ENCODE data around the gene SLC13A5.

GRCh38 chr17:6679241-6679640 is 33.9 kb downstream of the SLC13A5 start:
- TF ChIP-seq, protein P1, sequence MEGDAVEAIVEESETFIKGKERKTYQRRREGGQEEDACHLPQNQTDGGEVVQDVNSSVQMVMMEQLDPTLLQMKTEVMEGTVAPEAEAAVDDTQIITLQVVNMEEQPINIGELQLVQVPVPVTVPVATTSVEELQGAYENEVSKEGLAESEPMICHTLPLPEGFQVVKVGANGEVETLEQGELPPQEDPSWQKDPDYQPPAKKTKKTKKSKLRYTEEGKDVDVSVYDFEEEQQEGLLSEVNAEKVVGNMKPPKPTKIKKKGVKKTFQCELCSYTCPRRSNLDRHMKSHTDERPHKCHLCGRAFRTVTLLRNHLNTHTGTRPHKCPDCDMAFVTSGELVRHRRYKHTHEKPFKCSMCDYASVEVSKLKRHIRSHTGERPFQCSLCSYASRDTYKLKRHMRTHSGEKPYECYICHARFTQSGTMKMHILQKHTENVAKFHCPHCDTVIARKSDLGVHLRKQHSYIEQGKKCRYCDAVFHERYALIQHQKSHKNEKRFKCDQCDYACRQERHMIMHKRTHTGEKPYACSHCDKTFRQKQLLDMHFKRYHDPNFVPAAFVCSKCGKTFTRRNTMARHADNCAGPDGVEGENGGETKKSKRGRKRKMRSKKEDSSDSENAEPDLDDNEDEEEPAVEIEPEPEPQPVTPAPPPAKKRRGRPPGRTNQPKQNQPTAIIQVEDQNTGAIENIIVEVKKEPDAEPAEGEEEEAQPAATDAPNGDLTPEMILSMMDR (conservative IDR thresholded peaks at IDR 0.05; ENCODE audit: low read length): no peak
- TF ChIP-seq EZH2phosphoT487 (IDR thresholded peaks at IDR 0.05; ENCODE audit: borderline replicate concordance): no peak
